Inferior parietal cortex (tissue), 1 donor: ENCODE measurements around the gene PSMC6.

Experiments used
- DNase-seq: peaks from one replicate; pipeline ENCODE4 v3.0.0-alpha.2; 2016; ENCODE audit errors: extremely low spot score

Gene PSMC6

GRCh38 chr14:52706724-52707706 lies at the start of gene PSMC6:
Gene PSMC6 (plus strand): TSS chr14:52707200. CDS start chr14:52707220, 20 bp downstream.
- peak; percentile 88 for DNase-seq

DNA sequence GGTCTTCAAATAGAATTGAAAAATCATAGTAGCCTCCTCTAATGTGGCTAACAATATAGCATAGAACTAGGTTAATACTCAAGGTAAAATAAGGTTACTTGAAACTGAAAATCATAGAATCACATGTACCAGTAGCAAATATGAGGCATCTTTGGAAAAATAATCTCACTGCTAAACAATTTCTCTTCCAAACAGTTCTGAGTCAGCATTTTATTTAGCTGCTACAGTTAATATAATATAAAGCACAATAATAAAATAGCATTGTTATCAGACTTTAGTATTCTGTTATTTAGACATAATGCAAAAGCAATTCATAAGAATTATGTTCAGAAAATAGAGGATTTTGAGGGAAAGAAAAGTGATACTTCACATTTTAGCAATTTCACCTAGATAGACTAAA lies 46.7 kb upstream of the PSMC6 start:
- no peak for DNase-seq

GRCh38 chr14:52660832-52661231 lies 46.2 kb upstream of the PSMC6 start:
- DNase-seq: no peak

GRCh38 chr14:52661314-52661713 lies 45.7 kb upstream of the PSMC6 start:
- no peak for DNase-seq

- DNase-seq: no peak
Observed at GRCh38 chr14:52663850-52664249, 43.1 kb upstream of the PSMC6 start.

DNA sequence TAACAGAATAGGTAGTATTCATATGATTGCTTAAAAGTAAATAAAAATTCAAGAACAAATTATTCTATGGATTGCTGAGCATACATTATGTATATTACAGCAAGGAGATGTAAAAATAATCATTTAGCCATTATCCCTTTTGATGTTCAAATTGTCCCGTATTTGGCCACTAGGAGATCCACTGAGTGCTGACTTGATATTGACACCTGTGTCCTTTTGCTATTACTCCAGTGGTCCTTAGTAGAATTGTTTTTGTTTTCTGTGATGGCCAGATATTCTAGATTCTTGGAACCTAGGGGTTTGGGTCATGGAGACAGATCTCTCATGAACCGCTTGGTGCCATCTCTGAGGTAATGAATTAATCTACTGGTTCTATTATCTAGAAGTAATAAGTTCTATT lies 28.4 kb upstream of the PSMC6 start:
- no peak for DNase-seq

GRCh38 chr14:52683985-52684520 lies 22.9 kb upstream of the PSMC6 start:
- DNase-seq: no peak

- no peak for DNase-seq
Observed at GRCh38 chr14:52686176-52686575, 20.8 kb upstream of the PSMC6 start.

DNA sequence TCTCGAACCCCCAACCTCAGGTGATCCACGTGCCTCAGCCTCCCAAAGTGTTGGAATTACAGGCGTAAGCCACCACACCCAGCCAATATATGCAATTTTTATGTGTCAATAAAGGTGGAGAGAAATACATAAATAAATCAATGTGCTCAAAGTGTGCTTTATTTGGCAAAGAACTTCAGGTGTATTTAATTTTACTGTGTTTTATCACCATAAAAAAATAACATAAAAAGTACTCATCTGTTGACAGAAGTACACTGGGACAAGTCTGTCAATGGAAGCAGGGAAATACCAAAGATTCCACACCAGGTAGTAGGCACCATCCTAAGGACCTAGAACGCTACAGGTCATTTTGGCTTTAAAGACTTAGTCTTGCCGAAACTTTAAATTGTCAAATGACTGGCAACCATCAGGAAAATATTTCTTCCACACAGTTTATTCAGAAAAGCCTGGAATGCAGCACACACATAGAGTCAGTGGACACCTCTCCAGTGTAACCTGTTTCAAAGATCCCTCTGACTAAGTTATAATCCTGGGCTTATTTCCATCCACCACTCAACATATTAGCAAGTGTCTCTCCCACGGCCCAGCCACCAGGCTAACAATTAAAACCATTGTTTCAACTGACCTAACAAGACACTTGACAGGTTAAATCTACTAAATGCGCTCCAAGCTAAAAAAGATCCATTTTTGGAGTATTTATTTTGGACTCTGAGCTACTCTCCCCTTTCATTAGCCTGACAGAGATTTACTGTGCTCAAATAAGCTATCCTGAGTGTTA lies 15.8 kb upstream of the PSMC6 start:
- DNase-seq: no peak

DNA sequence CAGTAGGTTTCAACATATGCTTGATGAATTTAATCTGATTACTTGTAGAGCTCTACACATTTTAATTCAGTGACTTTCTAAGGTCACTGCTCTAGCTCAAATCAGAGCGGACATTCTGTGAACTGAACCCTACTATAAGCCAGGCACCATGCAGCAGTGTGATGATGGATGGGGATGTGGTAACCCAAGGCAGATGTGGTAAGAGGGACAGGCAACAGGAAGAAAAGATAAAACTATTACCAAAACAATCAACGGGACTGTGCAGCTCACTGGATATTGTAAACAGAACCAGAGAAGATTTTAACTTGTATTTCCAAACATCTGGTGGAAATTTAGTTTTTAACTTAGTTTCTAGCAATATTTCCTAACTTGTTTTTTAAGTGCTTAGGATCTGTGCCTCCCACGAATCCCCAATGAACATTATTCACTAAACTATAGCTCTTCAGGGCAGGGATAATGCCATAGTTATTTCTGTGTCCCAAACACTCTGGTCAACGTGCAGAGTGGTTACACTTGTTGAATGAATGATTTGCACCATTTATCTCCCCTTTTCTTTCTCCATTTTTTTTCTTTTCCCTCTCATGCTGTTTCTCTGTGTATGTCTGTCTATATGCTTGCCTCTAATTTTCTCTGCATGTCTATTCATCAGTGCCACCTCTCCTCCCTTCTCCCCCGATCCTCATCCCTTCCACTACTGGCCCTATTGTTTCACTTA lies 14.6 kb upstream of the PSMC6 start:
- DNase-seq: no peak

DNA sequence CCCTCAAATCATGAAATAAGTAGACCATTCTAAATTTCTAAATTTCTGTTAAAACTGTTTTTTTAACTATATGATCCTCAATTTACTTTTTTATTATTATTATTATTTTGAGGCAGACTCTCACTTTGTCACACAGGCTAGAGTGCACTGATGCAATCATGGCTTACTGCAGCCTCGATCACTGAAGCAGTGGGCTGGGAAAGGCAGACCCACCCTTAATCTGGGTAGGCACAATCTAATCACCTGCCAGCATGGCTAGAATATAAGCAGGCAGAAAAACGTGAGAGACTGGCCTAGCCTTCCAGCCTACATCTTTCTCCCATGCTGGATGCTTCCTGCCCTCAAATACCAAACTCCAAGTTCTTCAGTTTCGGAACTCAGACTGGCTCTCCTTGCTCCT lies 14.0 kb upstream of the PSMC6 start:
- no peak for DNase-seq

DNA sequence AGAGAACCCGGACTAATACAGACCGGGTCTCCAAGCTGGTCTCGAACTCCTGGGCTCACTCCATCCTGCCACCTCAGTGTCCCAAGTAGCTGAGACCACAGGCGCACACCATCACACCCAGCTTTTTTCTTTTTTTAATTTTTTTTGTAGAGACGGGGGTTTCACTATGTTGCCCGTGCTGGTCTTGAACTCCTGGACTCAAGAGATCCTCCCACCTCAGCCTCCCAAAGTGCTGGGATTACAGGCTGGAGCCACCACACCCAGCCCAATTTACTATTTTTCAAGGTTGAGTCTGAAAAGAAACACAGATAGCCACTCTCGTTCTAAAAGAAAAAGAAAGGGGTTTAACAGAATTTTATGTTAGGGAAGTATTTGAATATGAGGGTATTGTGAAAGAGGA lies 13.5 kb upstream of the PSMC6 start:
- no peak for DNase-seq

DNA sequence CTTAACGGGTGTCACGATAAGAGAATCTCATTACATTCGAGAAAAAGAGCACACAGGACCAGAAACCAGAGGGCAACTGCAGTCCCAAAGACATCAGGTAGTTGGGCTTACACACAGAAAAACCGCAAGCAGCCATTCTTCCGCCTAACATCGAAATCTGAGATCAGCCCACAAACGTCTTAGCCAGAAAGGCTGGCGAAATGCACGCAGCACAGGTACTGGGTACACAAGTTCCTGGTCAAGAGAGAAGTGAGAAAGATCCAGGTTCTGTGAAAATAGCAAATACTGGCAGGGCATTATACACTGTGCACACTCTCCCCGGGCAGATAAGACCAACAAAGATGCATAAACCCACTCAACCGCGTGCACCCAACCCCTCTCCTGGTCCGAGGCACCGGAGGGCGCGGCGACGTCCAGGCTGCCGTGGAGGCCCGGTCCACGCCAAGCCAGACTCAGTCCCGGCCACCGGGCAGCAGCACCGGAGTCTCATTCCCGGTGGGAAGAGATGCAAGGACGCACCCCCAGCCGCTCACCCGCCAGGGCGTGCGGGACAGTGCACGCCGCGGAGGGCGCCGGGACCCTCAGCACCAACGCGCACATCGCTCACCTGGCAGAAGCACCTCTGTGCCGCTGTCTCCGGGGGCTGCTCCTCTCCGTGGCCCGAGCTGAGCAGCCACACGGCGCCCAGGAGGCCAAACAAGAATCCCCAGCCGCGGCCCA lies 12.1 kb upstream of the PSMC6 start:
- peak; percentile 36 for DNase-seq

GRCh38 chr14:52695481-52696091 lies 11.4 kb upstream of the PSMC6 start, which contains the start of gene ERO1A:
Gene ERO1A (minus strand): TSS chr14:52695558. CDS start chr14:52695481, 77 bp downstream.
- peak; percentile 64 for DNase-seq

DNA sequence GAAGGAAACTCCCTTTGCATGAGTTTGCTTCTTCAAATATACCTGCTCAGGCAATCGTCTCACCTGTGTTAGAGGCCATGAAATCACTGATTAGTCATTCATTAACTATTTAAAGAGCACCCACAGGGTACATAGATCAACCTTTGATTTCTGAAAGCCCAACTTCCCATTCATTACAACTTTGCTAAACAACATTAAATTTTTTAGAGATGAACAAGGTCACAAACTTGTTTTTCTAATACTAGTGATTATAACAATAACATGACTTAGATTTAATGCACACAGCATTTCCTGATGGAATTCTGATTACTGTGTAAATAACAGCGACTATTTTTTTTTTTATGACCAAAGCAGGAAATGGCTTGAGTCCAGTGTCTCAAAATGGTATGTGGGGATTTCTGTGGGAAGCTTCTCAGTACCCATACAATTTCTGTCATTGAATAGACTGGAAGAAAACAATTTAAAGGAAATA lies 6.3 kb upstream of the PSMC6 start:
- DNase-seq: no peak

GRCh38 chr14:52701223-52701622 lies 5.8 kb upstream of the PSMC6 start:
- no peak for DNase-seq

DNA sequence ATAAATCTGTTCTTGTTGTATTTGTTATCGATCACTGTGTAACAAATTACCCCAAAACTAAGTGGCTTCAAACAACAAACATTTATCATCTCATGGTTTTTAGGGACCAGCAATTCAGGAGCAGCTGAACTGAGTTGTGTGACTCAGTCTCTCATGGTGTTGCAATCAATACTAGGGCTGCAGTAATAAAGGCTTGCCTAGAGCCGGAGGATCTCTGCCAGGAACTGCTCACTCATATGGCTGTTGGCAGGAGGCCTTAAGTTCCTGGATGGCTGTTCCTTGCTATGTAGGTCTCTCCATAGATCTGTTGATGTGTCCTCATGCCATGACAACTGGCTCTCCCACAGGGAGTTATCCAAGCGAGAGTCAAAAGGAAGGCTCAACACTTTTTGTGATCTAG lies 3.8 kb upstream of the PSMC6 start:
- DNase-seq: no peak

- DNase-seq: no peak
Observed at GRCh38 chr14:52703664-52704063, 3.3 kb upstream of the PSMC6 start.

DNA sequence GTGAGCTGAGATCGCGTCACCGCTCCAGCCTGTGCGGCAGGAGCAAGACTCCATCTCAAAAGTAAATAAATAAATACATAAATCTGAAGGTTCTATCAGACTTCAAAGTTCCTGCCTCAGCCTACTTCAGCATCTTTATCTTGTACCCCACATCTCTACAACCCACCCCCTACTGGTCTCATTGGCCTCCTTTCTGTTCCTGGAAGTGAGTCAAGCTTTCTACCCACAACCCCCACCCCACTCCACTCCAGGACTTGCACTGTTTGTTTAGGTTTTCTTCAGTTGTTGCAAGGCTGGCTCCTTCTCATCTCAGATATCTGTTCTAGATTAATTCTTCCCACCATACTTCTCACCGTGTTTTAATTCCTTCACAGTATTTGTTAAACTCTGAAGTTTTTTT lies 714 bp upstream of the PSMC6 start:
- no peak for DNase-seq

- DNase-seq: no peak
Observed at GRCh38 chr14:52711666-52712065, 4.7 kb downstream of the PSMC6 start.
